GM12878 (cell line): Measurements from ENCODE around the gene COL4A2. TPM values are rescaled to one million over a fixed set of nuclear protein-coding genes. Genes with fewer than 3 reads are reported as not detected.

Experiments used
- BACH1 ChIP-seq: fragments of 450-650 bp; IDR thresholded peaks from 2 replicates; pipeline ENCODE4 v1.6.1; 2017; ENCODE audit warnings: mild to moderate bottlenecking, borderline replicate concordance
- FOXM1 ChIP-seq: IDR thresholded peaks from 2 replicates; pipeline ENCODE4 v1.6.1; 2012; ENCODE audit warnings: low read depth, mild to moderate bottlenecking, inconsistent platforms, low read length, moderate library complexity
- MEF2A ChIP-seq: IDR thresholded peaks from 2 replicates; pipeline ENCODE4 v1.6.1; 2011; ENCODE audit warnings: low read depth, mild to moderate bottlenecking, low read length, moderate library complexity; ENCODE audit not compliant: insufficient read depth
- SMARCA5 ChIP-seq: fragments of 450-650 bp; IDR thresholded peaks from 2 replicates; pipeline ENCODE4 v1.6.1; 2017; ENCODE audit warnings: mild to moderate bottlenecking
- WRNIP1 ChIP-seq: IDR thresholded peaks from 2 replicates; pipeline ENCODE4 v1.6.1; 2011; ENCODE audit warnings: low read depth, low read length, improper control_type of control experiment, borderline replicate concordance
- YBX1 ChIP-seq: fragments of 450-650 bp; IDR thresholded peaks from 2 replicates; pipeline ENCODE4 v1.6.1; 2016; ENCODE audit warnings: antibody characterized with exemption
- polyA plus RNA-seq, 11 experiments: library from polyadenylated mRNA; depleted of rRNA in 4 of 11; unstranded in 6 of 11; stranded (reverse) in 5 of 11; fragments of >200 nt; fragmentation: Nextera tagmentation in 4 of 11; fragmentation: Illumina TruSeq in 1 of 11; extraction: Ambion mirVana in 4 of 11; extraction: Trizol in 1 of 11; gene quantifications; 1 replicate in 1 of 11; 2 replicates in 10 of 11; pipeline versions ENCODE4 v1.2.1 to v1.2.3, GENCODE V29; 2011 to 2016; ENCODE audit warnings: inconsistent platforms in 2 of 11, missing spikeins in 2 of 11, low read depth in 1 of 11
- total RNA-seq, 4 experiments: library from RNA; depleted of rRNA in 3 of 4; stranded (reverse); fragments of >200 nt in 3 of 4; fragmentation: Illumina TruSeq in 1 of 4; extraction: Trizol in 1 of 4; gene quantifications; 2 replicates each; pipeline versions ENCODE4 v1.2.1 to v1.2.3, GENCODE V29; 2013 to 2021
- TF ChIP-seq, protein P1 (sequence below): fragments of 450-650 bp; IDR thresholded peaks from 2 replicates; pipeline ENCODE4 v1.6.1; 2018; ENCODE audit warnings: mild to moderate bottlenecking, low read depth, moderate library complexity; ENCODE audit not compliant: partially characterized antibody
- TF ChIP-seq, protein P2 (sequence below): fragments of 450-650 bp; IDR thresholded peaks from 2 replicates; pipeline ENCODE4 v1.6.1; 2017; ENCODE audit warnings: antibody characterized with exemption, mild to moderate bottlenecking, moderate library complexity
- TF ChIP-seq, protein P3 (sequence below): fragments of 450-650 bp; formaldehyde crosslinking; IDR thresholded peaks from 2 replicates; pipeline ENCODE4 v1.4.0; 2022; ENCODE audit warnings: mild to moderate bottlenecking, moderate library complexity
- TF ChIP-seq, protein P4 (sequence below): IDR thresholded peaks from 2 replicates; pipeline ENCODE4 v1.6.1; 2011; ENCODE audit warnings: borderline replicate concordance, low read depth, mild to moderate bottlenecking, moderate library complexity, mixed read lengths, low read length; ENCODE audit not compliant: insufficient read depth; ENCODE audit errors: extremely low read length

Gene COL4A2
- total and polyA plus RNA-seq, 10 of the 15 experiments (the other 5 are each of a cell fraction or from before 2014, with no cell fraction given), result 0.16 to 1.6 (median 0.62) TPM; not detected in 3

DNA sequence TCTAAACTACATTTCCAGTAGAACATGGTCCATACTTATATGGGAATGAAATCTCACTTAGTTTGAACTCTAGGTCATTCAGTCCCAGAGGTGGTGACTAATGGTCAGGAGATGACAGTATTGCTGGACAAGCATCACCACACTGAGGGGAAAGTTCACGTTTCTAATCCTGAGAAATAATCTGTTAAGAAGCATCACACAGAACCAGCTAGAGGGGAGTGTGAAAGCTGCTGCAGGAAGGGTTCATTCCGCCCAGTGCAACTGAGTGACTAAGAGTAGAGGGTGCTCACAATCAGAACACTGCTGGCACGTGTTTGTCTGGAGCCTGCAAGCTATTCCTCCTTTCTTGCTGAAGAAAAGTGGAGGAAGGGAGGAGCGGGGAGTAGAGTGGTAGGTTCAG lies 2.8 kb upstream of the COL4A2 start (continued):
- TF ChIP-seq, protein P1, sequence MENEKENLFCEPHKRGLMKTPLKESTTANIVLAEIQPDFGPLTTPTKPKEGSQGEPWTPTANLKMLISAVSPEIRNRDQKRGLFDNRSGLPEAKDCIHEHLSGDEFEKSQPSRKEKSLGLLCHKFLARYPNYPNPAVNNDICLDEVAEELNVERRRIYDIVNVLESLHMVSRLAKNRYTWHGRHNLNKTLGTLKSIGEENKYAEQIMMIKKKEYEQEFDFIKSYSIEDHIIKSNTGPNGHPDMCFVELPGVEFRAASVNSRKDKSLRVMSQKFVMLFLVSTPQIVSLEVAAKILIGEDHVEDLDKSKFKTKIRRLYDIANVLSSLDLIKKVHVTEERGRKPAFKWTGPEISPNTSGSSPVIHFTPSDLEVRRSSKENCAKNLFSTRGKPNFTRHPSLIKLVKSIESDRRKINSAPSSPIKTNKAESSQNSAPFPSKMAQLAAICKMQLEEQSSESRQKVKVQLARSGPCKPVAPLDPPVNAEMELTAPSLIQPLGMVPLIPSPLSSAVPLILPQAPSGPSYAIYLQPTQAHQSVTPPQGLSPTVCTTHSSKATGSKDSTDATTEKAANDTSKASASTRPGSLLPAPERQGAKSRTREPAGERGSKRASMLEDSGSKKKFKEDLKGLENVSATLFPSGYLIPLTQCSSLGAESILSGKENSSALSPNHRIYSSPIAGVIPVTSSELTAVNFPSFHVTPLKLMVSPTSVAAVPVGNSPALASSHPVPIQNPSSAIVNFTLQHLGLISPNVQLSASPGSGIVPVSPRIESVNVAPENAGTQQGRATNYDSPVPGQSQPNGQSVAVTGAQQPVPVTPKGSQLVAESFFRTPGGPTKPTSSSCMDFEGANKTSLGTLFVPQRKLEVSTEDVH, result no peak
- TF ChIP-seq, protein P2, sequence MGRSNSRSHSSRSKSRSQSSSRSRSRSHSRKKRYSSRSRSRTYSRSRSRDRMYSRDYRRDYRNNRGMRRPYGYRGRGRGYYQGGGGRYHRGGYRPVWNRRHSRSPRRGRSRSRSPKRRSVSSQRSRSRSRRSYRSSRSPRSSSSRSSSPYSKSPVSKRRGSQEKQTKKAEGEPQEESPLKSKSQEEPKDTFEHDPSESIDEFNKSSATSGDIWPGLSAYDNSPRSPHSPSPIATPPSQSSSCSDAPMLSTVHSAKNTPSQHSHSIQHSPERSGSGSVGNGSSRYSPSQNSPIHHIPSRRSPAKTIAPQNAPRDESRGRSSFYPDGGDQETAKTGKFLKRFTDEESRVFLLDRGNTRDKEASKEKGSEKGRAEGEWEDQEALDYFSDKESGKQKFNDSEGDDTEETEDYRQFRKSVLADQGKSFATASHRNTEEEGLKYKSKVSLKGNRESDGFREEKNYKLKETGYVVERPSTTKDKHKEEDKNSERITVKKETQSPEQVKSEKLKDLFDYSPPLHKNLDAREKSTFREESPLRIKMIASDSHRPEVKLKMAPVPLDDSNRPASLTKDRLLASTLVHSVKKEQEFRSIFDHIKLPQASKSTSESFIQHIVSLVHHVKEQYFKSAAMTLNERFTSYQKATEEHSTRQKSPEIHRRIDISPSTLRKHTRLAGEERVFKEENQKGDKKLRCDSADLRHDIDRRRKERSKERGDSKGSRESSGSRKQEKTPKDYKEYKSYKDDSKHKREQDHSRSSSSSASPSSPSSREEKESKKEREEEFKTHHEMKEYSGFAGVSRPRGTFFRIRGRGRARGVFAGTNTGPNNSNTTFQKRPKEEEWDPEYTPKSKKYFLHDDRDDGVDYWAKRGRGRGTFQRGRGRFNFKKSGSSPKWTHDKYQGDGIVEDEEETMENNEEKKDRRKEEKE, result no peak
- TF ChIP-seq YBX1, result no peak
- no peak for TF ChIP-seq SMARCA5
- TF ChIP-seq, protein P3, sequence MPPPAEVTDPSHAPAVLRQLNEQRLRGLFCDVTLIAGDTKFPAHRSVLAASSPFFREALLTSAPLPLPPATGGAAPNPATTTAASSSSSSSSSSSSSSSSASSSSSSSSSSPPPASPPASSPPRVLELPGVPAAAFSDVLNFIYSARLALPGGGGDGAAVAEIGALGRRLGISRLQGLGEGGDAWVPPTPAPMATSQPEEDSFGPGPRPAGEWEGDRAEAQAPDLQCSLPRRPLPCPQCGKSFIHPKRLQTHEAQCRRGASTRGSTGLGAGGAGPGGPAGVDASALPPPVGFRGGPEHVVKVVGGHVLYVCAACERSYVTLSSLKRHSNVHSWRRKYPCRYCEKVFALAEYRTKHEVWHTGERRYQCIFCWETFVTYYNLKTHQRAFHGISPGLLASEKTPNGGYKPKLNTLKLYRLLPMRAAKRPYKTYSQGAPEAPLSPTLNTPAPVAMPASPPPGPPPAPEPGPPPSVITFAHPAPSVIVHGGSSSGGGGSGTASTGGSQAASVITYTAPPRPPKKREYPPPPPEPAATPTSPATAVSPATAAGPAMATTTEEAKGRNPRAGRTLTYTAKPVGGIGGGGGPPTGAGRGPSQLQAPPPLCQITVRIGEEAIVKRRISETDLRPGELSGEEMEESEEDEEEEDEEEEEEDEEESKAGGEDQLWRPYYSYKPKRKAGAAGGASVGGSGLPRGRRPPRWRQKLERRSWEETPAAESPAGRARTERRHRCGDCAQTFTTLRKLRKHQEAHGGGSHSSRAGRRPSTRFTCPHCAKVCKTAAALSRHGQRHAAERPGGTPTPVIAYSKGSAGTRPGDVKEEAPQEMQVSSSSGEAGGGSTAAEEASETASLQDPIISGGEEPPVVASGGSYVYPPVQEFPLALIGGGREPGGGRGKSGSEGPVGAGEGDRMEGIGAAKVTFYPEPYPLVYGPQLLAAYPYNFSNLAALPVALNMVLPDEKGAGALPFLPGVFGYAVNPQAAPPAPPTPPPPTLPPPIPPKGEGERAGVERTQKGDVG (CRISPR knock-in tag), result no peak
- no peak for TF ChIP-seq BACH1
- TF ChIP-seq, protein P4, sequence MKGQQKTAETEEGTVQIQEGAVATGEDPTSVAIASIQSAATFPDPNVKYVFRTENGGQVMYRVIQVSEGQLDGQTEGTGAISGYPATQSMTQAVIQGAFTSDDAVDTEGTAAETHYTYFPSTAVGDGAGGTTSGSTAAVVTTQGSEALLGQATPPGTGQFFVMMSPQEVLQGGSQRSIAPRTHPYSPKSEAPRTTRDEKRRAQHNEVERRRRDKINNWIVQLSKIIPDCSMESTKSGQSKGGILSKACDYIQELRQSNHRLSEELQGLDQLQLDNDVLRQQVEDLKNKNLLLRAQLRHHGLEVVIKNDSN, result no peak
- no peak for TF ChIP-seq WRNIP1
- TF ChIP-seq FOXM1, result no peak
- no peak for TF ChIP-seq MEF2A
